NCI-H1694 treated with DMSO at 0.1 percent for 48 hours (cell line): ENCODE data around the gene BMP7.

Source experiments
- DNase-seq: peaks from one replicate; lab custom pipeline; 2025; lab: John Stamatoyannopoulos, UW

Gene BMP7

GRCh38 chr20:57190536-57191264, 75.7 kb downstream of the BMP7 start:
- DNase-seq, result no peak

- DNase-seq, result no peak
Observed at GRCh38 chr20:57189713-57190112, 76.7 kb downstream of the BMP7 start.

GRCh38 chr20:57188576-57189079, 77.8 kb downstream of the BMP7 start:
- no peak for DNase-seq

GRCh38 chr20:57188056-57188455, 78.4 kb downstream of the BMP7 start:
- no peak for DNase-seq

- no peak for DNase-seq
Observed at GRCh38 chr20:57187068-57187634, 79.3 kb downstream of the BMP7 start.

GRCh38 chr20:57186192-57186591, 80.2 kb downstream of the BMP7 start:
- DNase-seq, result no peak

GRCh38 chr20:57185188-57185743, 81.2 kb downstream of the BMP7 start:
- no peak for DNase-seq

GRCh38 chr20:57183457-57184009, 82.9 kb downstream of the BMP7 start:
- DNase-seq, result no peak

GRCh38 chr20:57181639-57182038, 84.8 kb downstream of the BMP7 start:
- DNase-seq, result no peak

- DNase-seq, result no peak
Observed at GRCh38 chr20:57180954-57181353, 85.5 kb downstream of the BMP7 start.

- no peak for DNase-seq
Observed at GRCh38 chr20:57180387-57180786, 86.1 kb downstream of the BMP7 start.

- DNase-seq, result no peak
Observed at GRCh38 chr20:57179265-57179664, 87.2 kb downstream of the BMP7 start.

GRCh38 chr20:57178582-57179111, 87.8 kb downstream of the BMP7 start:
- no peak for DNase-seq

GRCh38 chr20:57177636-57178280, 88.7 kb downstream of the BMP7 start:
- no peak for DNase-seq

GRCh38 chr20:57176842-57177241, 89.6 kb downstream of the BMP7 start:
- no peak for DNase-seq

- no peak for DNase-seq
Observed at GRCh38 chr20:57175397-57176010, 90.9 kb downstream of the BMP7 start.

- DNase-seq, result no peak
Observed at GRCh38 chr20:57174737-57175136, 91.7 kb downstream of the BMP7 start.

GRCh38 chr20:57173986-57174385, 92.5 kb downstream of the BMP7 start:
- no peak for DNase-seq

GRCh38 chr20:57173041-57173440, 93.4 kb downstream of the BMP7 start:
- no peak for DNase-seq

- no peak for DNase-seq
Observed at GRCh38 chr20:57170343-57170742, 96.1 kb downstream of the BMP7 start.

GRCh38 chr20:57169162-57169561, 97.3 kb downstream of the BMP7 start:
- DNase-seq, result no peak
